ENCODE results near the gene XPNPEP1. TPM values are rescaled to one million over a fixed set of nuclear protein-coding genes. Genes with fewer than 3 reads are reported as not detected.
"Not testable (repeated sequence)": the region's sequence is repeated elsewhere in the genome, so short reads cannot be mapped to it uniquely, and the experiment has no call there.

Gene XPNPEP1
- total RNA-seq, 2 experiments from 2014 or later = 102 to 106 TPM

DNA sequence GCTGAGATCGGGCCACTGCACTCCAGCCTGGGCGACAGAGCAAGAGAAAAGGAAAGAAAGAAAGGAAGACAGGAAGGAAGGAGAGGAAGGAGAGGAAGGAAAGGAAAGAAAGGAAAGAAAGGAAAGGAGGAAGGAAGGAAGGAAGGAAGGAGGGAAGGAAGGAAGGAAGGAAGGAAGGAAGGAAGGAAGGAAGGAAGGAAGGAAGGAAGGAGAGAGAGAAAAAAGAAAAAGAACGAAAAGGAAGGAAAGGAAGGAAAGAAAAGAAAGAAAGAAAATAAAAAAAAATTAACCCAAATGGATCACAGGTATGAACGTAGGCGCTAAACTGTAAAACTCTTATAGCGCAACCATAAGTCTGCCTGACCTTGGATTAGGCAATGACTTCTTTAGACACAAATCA, 4.6 kb downstream of the XPNPEP1 start:
- POLR2A ChIA-PET = not testable (repeated sequence)
- peaks cover 72% of the 10 kb centered on the region for H3K36me3 Mint-ChIP-seq (ENCODE audit: low read depth)

DNA sequence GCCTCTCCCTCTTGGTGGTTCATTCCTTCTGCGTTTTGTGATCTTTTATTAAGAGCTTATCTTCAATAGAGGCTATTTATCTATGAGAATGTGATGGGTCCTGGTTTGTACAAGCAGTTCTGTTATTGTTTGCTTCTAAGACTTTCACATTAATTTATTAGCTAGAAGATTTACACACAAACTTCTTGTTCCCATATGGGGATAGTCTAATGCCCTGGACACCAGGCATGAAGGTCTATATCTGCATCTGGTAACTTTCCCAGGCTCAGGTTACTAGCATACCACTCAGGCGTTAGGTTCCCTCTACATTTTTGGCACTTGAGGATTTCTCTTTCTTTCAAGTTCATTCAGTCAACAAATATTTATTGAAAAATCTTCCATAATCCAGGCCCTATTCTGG, 7.7 kb downstream of the XPNPEP1 start:
- Mint-ChIP-seq H3K4me3 (peak overlapping the region; percentile 58), H3K36me3 (ENCODE audit: low read depth) (peaks cover 78% of the 10 kb centered on the region), H3K27ac (peak overlapping the region; percentile 85), H3K27me3 (ENCODE audit: low read depth) (no peaks in the 10 kb centered on the region), H3K4me1 (ENCODE audit: low read depth) (peaks cover 91% of the 10 kb centered on the region), H3K9me3 (ENCODE audit: insufficient read depth) (peaks cover 7% of the 10 kb centered on the region)
- ChIA-PET CTCF (interaction anchor here (0.7 kb wide), 1 partner anchor 31 kb away, joined by 3 read pairs; no protein-coding TSS in a partner anchor), POLR2A (no interaction called here)
- ATAC-seq = no peak
- no peak for DNase-seq

More for the DNA sequence above, 4.6 kb downstream of the XPNPEP1 start:
- ATAC-seq; H3K9me3 Mint-ChIP-seq (ENCODE audit: insufficient read depth); H3K27ac Mint-ChIP-seq; H3K4me3 Mint-ChIP-seq; H3K27me3 Mint-ChIP-seq (ENCODE audit: low read depth); DNase-seq: not testable (repeated sequence)
- CTCF ChIA-PET = interaction anchor here (0.6 kb wide), 1 partner anchor 34 kb away, joined by 4 read pairs; no protein-coding TSS in a partner anchor
- H3K4me1 Mint-ChIP-seq (ENCODE audit: low read depth) = peaks cover 82% of the 10 kb centered on the region

DNA sequence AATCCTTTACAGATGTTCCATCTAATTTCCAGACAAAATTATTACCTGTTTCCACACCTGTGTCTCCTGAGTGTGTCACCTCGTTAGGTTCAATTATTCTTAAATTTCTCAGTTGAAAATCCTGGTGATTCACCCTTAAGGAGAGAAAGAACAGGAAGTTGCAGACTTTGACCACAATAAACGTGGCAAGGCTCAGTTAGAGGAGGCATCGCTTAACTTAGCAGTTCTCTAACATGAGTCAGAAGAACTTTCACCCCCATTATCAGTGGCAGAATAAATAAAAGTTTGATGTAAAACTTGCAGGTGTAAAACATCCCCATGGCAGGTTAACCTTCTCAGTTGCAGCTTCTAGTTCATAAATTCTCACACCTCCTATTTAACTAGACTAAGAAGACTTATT, 8.3 kb downstream of the XPNPEP1 start:
- peak; percentile 67 for DNase-seq
- POLR2A ChIA-PET = no interaction called here
- peak; percentile 83 for ATAC-seq
- Mint-ChIP-seq H3K36me3 (ENCODE audit: low read depth) (peaks cover 78% of the 10 kb centered on the region), H3K4me1 (ENCODE audit: low read depth) (peaks cover 91% of the 10 kb centered on the region), H3K27me3 (ENCODE audit: low read depth) (no peaks in the 10 kb centered on the region), H3K9me3 (ENCODE audit: insufficient read depth) (peaks cover 7% of the 10 kb centered on the region), H3K4me3 (peak overlapping the region; percentile 58), H3K27ac (peak overlapping the region; percentile 85)
- CTCF ChIA-PET = no interaction called here

DNA sequence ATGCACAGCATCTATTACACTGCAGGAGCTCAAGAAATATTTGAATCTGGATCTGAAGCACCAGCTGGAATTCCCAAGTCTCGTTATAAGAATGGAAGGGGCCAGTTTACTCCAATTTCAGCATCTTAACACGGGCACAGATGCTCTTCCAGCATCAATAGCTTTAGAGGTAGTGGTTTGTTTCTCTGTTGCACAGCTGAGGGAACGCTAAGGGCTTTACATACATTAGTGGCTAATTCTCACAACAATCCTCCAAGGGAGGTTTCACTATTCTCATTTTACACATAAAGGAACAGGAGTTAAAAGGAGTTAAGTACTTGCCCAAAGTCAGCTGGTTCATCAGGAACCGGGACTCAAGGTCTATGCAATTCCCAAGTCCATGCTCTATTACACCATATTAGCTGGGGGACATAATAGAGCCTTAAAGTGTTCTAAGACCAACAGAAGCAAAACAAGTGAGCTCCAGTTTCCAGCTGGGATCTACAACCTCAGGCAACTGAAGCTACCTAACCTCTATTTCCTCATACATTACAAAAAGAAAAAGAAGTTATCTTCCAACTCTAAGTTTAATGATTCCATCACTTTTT, 9.9 kb downstream of the XPNPEP1 start:
- Mint-ChIP-seq H3K27me3 (ENCODE audit: low read depth) (no peaks in the 10 kb centered on the region), H3K4me1 (ENCODE audit: low read depth) (peaks cover 84% of the 10 kb centered on the region), H3K27ac (no peak overlapping the region), H3K36me3 (ENCODE audit: low read depth) (peaks cover 77% of the 10 kb centered on the region), H3K9me3 (ENCODE audit: insufficient read depth) (peaks cover 7% of the 10 kb centered on the region), H3K4me3 (no peak overlapping the region)
- POLR2A ChIA-PET = interaction anchor here (0.9 to 1.0 kb wide), 2 partner anchors 10 to 11 kb away, joined by 3 read pairs; partner anchors contain the start of gene XPNPEP1
- no peak for DNase-seq
- no peak for ATAC-seq
- CTCF ChIA-PET = interaction anchor here (1.3 to 2.9 kb wide), 4 partner anchors 11 to 29 kb away, joined by 4 to 16 read pairs (median 5); no protein-coding TSS in a partner anchor

DNA sequence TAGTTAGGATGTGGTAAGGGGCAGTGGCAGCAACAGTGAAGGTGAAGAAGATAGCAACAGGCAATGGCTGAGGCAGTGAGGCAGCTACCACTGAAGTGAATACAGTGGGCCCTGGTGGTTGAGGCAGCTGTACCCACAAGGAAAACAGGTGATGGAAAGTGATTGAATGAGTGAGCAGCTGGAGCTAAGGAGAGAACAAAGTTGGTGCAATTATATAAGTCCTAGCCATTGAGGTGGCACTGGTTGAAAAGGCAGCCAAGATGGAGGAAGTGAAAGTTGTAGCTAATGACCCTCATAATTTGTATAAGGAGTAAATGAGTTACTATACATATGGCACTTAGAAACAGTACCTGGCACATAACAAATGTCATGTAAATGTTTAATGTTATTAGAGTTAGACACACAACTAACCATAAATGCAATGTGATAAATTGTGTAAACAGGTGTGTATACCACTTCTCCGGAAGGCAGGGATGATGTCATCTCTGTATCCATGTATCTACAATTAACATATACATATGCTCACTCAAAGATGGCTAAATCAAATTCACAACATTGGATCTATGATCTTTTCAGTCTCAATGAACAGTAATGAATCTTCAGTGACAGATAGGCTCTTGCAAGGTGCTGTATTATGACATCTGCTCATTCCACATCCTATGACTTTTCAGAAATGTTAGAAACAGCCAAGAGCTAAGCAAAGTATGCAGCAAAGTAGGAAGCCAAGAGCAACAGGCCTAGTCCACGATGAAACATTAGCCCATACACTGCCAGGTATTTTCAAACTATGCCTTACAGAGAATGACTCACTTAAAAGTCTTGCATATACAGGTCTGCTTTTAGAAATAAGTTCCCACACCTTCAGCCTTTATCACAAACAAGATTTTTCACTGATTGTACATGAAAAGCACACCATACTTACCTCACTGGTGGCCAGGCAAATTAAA, 10.7 kb downstream of the XPNPEP1 start:
- ChIA-PET POLR2A (interaction anchor here (1.0 to 1.5 kb wide), 2 partner anchors 10 to 29 kb away, joined by 3 read pairs; no protein-coding TSS in a partner anchor), CTCF (interaction anchor here (1.3 to 2.9 kb wide), 6 partner anchors 8 to 28 kb away, joined by 4 to 16 read pairs (median 5); no protein-coding TSS in a partner anchor)
- H3K36me3 Mint-ChIP-seq (ENCODE audit: low read depth) = peaks cover 75% of the 10 kb centered on the region
- H3K4me3 Mint-ChIP-seq = no peak overlapping the region
- DNase-seq (no peak), ATAC-seq (no peak)
- H3K9me3 Mint-ChIP-seq (ENCODE audit: insufficient read depth) = peaks cover 7% of the 10 kb centered on the region
- H3K27me3 Mint-ChIP-seq (ENCODE audit: low read depth) = no peaks in the 10 kb centered on the region
- peaks cover 83% of the 10 kb centered on the region for H3K4me1 Mint-ChIP-seq (ENCODE audit: low read depth)
- H3K27ac Mint-ChIP-seq = peak overlapping the region; percentile 92

DNA sequence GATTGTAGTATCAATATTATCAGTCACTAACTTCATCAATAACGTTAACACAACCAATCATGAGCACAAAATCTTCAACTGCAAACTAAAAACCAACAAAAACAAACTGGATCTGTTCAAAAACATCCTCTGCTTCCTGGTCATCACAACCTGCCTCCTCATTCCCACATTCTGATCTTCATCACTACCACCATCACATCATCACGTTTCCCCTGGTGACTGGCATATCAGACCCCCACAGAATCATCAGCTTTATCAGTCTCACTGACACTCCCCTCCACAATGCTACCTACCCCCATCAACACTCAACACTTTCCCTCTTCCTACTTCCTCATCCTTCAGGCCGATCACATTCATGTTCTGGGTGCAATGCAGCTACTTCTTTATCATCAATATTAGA, 11.4 kb downstream of the XPNPEP1 start:
- DNase-seq (no peak), ATAC-seq (no peak)
- POLR2A ChIA-PET = interaction anchor here (1.5 to 1.7 kb wide), 2 partner anchors 20 to 28 kb away, joined by 3 to 4 read pairs; no protein-coding TSS in a partner anchor
- H3K27ac Mint-ChIP-seq = peak overlapping the region; percentile 92
- no peaks in the 10 kb centered on the region for H3K27me3 Mint-ChIP-seq (ENCODE audit: low read depth)
- H3K4me3 Mint-ChIP-seq = no peak overlapping the region
- CTCF ChIA-PET = interaction anchor here (1.3 to 2.9 kb wide), 4 partner anchors 9 to 28 kb away, joined by 4 to 16 read pairs (median 6); no protein-coding TSS in a partner anchor
- peaks cover 82% of the 10 kb centered on the region for H3K4me1 Mint-ChIP-seq (ENCODE audit: low read depth)
- peaks cover 6% of the 10 kb centered on the region for H3K9me3 Mint-ChIP-seq (ENCODE audit: insufficient read depth)
- H3K36me3 Mint-ChIP-seq (ENCODE audit: low read depth) = peaks cover 76% of the 10 kb centered on the region

DNA sequence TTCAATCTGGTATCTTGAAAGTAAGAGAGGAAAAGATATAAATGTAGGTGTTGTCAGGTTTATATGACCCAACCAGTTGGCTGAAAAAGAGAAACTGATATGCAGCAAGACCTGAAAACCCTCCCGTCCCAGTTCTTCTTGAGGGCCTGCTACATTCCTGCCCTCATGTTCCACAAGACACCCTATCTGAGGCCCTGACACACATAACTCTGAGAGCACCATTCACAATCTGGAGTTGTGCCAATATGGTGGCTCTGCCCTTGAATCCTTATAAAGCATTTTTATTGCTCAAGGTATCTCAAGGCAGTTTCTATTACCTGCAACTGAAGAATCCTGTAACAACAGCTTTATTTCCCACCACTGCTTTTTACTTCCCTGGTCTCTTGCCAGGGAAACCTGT, 17.0 kb downstream of the XPNPEP1 start:
- no peak overlapping the region for H3K4me3 Mint-ChIP-seq
- POLR2A ChIA-PET = no interaction called here
- no peaks in the 10 kb centered on the region for H3K9me3 Mint-ChIP-seq (ENCODE audit: insufficient read depth)
- DNase-seq = no peak
- ATAC-seq = no peak
- H3K36me3 Mint-ChIP-seq (ENCODE audit: low read depth) = peaks cover 82% of the 10 kb centered on the region
- no peaks in the 10 kb centered on the region for H3K27me3 Mint-ChIP-seq (ENCODE audit: low read depth)
- H3K4me1 Mint-ChIP-seq (ENCODE audit: low read depth) = peaks cover 68% of the 10 kb centered on the region
- H3K27ac Mint-ChIP-seq = peak overlapping the region; percentile 27
- CTCF ChIA-PET = interaction anchor here (1.3 to 1.4 kb wide), 2 partner anchors 9 to 22 kb away, joined by 3 to 4 read pairs; no protein-coding TSS in a partner anchor

DNA sequence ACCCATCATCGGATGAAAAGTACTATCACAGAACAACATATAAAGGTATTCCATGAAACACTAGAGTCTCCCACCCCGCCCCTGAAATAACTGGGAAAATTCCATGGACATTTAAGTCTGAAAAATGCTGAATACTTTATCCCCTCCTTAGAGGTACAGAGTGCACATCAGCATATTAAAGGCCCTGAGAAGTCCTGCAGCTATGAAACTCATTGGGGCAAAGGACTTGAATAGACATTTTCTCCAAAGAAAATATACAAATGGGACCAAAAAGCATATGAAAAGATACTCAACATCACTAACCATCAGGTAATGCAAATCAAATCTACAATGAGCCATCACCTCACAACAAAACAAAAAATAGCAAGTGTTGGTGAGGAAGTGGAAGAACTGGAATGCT, 18.9 kb downstream of the XPNPEP1 start:
- ATAC-seq (no peak), DNase-seq (no peak)
- Mint-ChIP-seq H3K4me1 (ENCODE audit: low read depth) (peaks cover 63% of the 10 kb centered on the region), H3K36me3 (ENCODE audit: low read depth) (peaks cover 80% of the 10 kb centered on the region), H3K27ac (peak overlapping the region; percentile 27), H3K9me3 (ENCODE audit: insufficient read depth) (no peaks in the 10 kb centered on the region), H3K4me3 (no peak overlapping the region), H3K27me3 (ENCODE audit: low read depth) (no peaks in the 10 kb centered on the region)
- CTCF ChIA-PET = no interaction called here
- POLR2A ChIA-PET = no interaction called here

DNA sequence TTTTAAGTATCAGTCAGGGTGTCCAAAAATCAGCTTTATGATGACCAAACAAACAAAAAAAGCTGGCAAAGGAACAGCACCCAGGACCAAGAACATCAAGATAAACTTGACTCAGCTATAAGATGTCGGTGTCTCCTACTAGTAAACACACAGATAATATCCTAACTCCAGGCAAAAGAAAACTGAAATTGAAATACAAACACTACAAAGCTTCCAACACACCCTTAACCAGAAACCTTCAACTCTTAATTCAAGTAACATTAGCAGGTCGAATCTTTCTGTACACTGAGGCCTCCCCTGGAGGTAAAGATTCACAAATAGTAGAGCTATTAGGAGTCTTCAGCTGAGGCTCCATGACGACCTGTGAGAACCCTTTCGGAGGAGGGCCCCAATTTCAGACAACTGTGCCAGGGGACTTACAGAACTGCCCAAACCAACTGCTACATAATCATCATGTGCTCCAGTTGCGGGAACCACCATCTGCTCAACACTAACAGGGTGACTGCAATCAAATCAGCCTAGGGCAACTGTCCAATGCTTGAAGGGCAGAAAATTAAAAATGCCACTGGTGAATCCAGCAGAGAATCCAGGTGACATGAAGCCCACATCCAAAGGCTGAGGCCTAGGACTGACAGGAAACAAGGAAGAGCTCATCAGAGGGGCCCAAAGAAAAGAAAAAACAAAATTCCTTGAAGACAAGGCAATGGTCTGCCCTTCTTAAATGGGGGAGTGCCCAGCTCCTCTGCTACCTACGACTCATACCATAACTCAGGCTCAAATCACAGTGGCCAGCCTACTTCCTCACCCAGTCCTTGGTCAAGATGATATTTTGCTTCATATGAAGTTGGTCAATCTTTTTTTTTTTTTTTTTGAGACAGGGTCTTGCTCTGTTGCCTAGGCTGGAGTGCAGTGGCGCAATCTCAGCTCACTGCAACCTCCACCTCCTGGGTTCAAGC, 20.0 kb downstream of the XPNPEP1 start:
- H3K4me3 Mint-ChIP-seq = peak overlapping the region; percentile 49
- CTCF ChIA-PET = interaction anchor here (0.9 to 2.0 kb wide), 9 partner anchors 9 to 89 kb away, joined by 3 to 16 read pairs (median 5); no protein-coding TSS in a partner anchor
- POLR2A ChIA-PET = interaction anchor here (0.7 to 1.3 kb wide), 4 partner anchors 8 to 21 kb away, joined by 3 to 5 read pairs (median 3); partner anchors contain the start of gene XPNPEP1
- H3K27ac Mint-ChIP-seq = peak overlapping the region; percentile 76
- ATAC-seq = peak; percentile 88
- H3K27me3 Mint-ChIP-seq (ENCODE audit: low read depth) = no peaks in the 10 kb centered on the region
- peaks cover 64% of the 10 kb centered on the region for H3K4me1 Mint-ChIP-seq (ENCODE audit: low read depth)
- DNase-seq = no peak
- no peaks in the 10 kb centered on the region for H3K9me3 Mint-ChIP-seq (ENCODE audit: insufficient read depth)
- peaks cover 85% of the 10 kb centered on the region for H3K36me3 Mint-ChIP-seq (ENCODE audit: low read depth)

DNA sequence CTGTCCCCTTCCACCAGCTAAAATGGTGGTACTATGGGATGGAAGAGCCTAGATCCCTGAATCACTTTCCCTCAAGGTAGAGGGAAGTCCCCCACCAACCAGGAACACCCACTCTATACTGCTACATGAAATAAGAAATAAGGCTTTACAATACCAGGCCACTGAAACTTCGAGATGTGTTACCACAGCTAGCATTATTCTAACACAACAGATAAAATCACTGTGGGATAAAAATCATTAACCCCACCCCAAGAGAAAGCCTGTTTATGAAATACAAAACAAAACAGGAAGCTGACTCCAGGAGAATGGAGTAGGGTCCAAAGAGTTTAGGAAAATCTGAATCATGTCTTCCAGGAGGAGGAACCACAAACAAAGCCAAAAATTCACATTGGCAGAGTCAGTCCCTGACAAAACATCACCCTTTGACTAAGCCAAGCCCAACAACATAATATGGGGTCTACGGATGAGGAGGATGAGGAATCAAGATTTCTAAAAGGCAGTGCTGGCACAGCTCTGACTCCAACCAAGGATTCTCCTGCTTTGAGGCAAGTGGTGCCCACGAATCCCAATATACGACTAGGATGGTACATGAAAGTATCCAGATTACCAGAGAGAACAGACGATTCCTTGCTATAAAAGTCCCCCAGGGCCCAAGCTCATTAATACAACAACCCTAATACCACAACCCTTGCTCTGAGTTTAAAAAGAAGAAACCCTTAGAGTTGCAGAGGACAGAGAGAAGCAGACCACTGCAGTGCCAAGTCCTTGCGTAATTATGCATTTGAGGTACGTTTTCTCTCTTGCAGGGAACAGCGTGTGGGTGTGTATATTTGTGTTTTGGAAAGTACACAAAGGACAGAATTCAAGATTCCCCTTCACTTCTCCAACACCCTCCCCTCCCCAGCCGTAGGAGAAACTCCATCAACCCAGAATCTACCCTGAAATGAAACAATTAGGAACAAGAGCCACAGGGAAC, 23.7 kb downstream of the XPNPEP1 start:
- ChIA-PET CTCF (interaction anchor here (0.8 to 4.9 kb wide), 5 partner anchors 11 to 80 kb away, joined by 3 to 30 read pairs (median 4); no protein-coding TSS in a partner anchor), POLR2A (interaction anchor here (0.9 to 1.0 kb wide), 2 partner anchors 11 to 19 kb away, joined by 3 to 4 read pairs; no protein-coding TSS in a partner anchor)
- H3K27me3 Mint-ChIP-seq (ENCODE audit: low read depth) = no peaks in the 10 kb centered on the region
- peaks cover 55% of the 10 kb centered on the region for H3K4me1 Mint-ChIP-seq (ENCODE audit: low read depth)
- ATAC-seq (no peak), DNase-seq (no peak)
- peaks cover 72% of the 10 kb centered on the region for H3K36me3 Mint-ChIP-seq (ENCODE audit: low read depth)
- H3K27ac Mint-ChIP-seq = peak overlapping the region; percentile 48
- no peak overlapping the region for H3K4me3 Mint-ChIP-seq
- H3K9me3 Mint-ChIP-seq (ENCODE audit: insufficient read depth) = no peaks in the 10 kb centered on the region
